ENCODE data around the gene NPLOC4.
A peak's percentile ranks its signal among the peaks of the same experiment; 100 is the strongest.

Gene NPLOC4

GRCh38 chr17:81563861-81564586, 72.9 kb downstream of the NPLOC4 start:
- no peak for DNase-seq

- no peak for DNase-seq
Measured at GRCh38 chr17:81561494-81561885, 75.4 kb downstream of the NPLOC4 start.

DNA sequence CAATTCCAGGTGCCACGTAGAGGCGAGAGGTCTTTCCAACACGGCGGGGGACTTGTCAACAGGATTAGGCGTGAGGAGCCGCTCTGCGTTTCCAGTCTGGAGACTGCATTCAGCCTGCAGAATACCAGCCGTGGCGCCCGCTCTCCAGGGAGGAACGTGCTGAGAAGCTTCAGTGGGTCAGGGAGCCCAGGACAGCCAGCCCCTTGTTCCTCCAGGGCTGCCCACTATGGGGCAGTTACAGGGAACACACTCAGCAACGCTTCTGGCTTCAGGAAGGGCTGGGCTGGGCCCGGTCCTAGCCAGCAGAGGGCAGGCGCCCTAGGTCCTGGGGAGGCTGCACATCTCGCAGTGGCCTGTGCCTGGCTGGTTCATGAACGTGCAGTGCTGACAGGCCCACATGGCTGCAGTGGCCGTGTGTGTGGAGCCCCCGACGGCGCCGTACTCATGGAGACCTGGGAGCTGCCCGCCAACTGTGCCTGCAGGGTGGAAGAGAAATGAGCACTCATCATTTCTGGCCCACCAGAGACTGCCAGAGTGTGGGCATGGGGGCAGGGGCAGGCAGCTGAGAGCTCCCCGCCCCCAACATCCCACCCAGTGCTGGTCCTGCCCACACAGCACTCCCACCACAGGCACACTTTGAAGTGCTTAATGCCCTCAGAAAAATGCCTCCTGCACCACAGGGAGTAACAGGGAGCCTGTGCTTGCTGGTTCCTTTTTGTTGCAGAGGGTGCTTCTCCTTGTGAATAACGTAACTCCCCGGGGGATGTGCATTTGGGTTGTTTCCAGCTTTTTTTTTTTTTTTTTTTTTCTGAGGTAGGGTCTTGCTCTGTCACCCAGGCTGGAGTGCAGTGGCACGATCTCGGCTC, 77.7 kb downstream of the NPLOC4 start:
- DNase-seq, result no peak

- no peak for DNase-seq
Measured at GRCh38 chr17:81558115-81558468, 78.8 kb downstream of the NPLOC4 start.

DNA sequence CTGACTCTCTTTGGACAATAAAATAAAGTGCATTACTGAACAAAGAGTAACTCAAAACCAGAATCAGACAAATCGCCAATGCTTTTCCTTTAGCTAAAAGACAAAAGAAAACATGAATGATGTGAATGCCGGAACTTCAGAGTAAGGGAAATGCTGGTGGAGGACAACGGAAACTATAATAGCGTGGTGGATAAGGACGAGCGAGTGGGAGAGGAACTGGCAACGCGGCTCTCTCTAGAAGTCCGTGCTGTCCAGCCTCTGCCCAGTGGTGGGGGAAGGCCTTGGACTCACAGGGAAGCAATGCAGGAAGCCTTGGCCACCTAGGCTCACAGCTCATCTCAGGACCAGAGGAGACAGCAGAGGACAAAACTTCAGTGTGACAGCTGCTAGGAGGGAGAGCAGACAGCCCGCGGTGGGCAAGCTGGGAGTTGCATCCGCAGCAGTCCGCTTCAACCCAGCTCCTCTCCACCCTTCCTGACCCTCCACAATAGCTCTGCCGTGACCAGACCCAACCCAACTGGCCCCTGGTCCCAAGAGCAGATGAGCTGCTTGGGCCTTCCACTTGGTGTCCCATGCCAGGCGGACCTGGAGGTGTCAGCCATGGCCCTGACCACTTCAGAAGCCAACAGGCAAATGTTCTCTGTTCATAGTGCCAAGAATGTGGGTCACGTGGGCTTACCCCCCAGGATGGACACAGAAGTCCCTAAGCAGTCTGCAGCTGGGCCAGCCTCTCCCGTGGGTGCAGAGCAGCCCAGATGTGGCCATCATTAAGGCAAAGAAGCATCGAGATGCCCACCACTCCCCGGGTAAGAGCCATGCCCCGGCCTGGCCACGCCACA, 79.4 kb downstream of the NPLOC4 start:
- no peak for DNase-seq

GRCh38 chr17:81556863-81557262, 80.0 kb downstream of the NPLOC4 start:
- DNase-seq, result peak; percentile 90

DNA sequence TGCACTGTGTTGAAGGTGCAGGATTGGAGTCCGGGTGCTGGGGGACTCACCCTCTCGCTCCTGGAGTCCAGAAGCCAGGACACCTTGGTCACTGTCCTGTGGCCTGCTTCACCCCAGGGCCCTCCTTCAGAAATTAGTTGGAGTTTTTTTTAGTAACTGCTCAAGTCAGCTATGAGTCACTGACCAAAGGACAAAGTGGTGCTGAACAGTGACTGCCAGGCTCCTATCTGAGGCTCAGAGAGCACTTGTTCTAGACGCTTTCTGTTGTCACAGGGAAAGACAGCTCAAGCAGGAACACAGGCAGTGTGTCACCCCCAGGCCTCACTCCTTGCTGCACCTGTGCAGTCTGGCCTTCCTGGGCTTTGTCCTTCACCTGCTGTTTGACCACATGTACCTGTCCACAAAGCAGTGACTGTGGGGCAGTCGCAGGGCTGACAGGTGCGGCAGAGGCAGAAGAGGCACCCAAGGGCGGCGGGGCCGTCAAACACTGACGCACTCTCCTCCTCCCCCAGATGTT, 80.7 kb downstream of the NPLOC4 start:
- DNase-seq, result peak; percentile 57

DNA sequence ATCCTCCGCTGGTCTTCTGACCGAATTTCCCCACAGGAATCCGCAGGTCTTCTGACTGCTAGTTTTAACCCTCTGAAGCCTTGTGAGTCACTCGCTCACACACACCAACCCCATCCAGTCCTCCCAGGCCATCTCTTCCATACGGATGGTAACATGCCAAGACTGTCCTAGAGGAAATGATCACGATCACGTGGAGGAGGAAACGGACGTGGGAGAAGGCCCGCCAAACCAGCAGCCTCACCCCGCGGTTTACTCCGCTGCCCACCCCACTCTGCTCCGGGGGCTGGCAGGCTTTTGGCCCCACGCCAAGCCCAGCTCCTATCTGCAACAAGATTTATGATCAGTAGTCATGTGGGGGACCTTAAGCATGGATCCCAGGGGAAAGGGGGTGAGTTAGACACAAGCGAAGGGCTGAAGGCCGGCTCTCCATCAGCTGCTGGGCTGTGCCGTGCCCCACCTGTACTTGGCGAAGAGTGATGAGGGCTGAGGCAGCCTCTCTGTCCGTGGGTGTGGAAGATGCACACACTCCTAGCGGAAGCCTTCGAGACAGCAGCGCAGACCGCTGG, 83.2 kb downstream of the NPLOC4 start:
- DNase-seq, result no peak

GRCh38 chr17:81553018-81553615, 83.8 kb downstream of the NPLOC4 start:
- peak; percentile 90 for DNase-seq

- DNase-seq, result peak; percentile 82
Measured at GRCh38 chr17:81552244-81553017, 84.5 kb downstream of the NPLOC4 start, which contains the start of gene FAAP100. Gene FAAP100, minus strand, starts transcription at chr17:81552353. Its CDS starts 23 bp downstream, at chr17:81552330.

DNA sequence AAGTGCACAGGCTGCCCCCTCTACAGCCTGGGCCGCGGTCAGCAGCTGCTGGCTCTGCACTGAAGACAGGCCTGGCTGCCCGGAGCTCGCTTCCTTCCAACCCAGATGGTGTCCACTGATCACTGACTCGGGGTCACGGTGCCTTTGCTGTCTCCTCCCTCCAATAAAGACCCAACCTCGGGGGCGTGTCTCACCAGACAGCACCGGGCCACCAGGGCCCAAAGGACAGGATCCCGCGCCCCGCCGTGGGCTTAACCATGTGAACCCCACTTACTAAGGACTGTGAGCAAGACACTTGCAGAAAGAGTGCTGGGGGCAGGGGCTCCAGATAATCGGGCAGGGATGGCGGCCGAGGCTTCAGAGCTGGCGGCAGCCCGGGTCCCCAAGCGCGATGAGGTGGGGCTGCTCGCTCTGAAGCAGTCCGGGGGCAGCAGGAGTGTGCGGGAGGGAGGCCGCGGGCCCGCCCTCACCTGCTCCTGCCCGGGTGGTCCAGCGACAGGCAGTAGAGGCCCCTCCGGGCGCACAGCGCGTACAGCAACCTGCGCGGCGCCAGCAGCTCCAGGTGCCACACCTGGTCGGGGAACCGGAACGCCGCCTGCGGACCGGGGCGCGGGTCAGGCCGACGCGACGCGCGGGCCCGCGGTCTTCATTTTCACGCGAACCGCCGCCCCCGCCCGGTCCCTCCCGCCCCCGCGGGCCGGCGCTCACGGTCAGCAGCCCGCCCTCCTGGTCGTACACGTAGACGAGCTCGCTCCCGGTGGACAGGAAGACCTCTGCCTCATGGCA, 85.3 kb downstream of the NPLOC4 start:
- no peak for DNase-seq

GRCh38 chr17:81550830-81551457, 86.0 kb downstream of the NPLOC4 start:
- no peak for DNase-seq

DNA sequence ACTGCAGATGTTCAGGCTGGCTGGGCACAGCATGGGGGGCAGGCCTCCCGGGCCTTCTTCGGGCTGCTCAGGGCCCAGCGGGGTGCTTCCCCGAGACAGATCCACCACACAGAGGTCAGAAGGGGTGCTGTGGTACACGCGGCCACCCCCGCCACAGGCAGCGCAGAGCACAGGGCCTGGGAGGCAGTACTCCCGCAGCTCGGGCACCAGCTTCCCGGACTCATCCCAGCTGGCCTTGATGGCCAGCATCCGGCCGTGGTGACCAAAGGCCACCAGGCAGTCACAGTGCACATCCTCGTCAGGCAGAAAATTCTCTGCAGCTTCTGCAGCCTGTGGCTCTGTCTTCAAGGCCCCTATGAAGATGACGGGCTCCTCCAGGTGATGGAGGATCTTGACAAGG, 86.6 kb downstream of the NPLOC4 start:
- no peak for DNase-seq

GRCh38 chr17:81549826-81550225, 87.1 kb downstream of the NPLOC4 start:
- no peak for DNase-seq

GRCh38 chr17:81549031-81549557, 87.8 kb downstream of the NPLOC4 start:
- no peak for DNase-seq

- DNase-seq, result no peak
Measured at GRCh38 chr17:81547614-81547982, 89.3 kb downstream of the NPLOC4 start.

GRCh38 chr17:81546906-81547613, 89.9 kb downstream of the NPLOC4 start:
- DNase-seq, result no peak

GRCh38 chr17:81545160-81545949, 91.6 kb downstream of the NPLOC4 start:
- DNase-seq, result no peak

Data from NCI-H510A (cell line).